HepG2 (cell line): ENCODE measurements around the gene CRKL. TPM values are rescaled to one million over a fixed set of nuclear protein-coding genes. Genes with fewer than 3 reads are reported as not detected.

Experiments
- ATAC-seq: fragments of 200-7000 bp; cut with Tn5 transposase; 3 replicates; pipeline ENCODE4 v1.9.1; 2020; ENCODE audit warnings: mild to moderate bottlenecking, moderate library complexity
- BruUV-seq: library from RNA; stranded (reverse); fragments of 400-500 nt; replicated peaks from 2 replicates; lab custom pipeline; 2021; lab: Mats Ljungman, UMichigan
- CTCF ChIA-PET: fragments of 300-600 bp; formaldehyde crosslinking; extraction: SDS; loops from one replicate; lab custom pipeline; 2021; ENCODE audit warnings: low total read pairs, inconsistent platforms, low intra/inter-chr PET ratio; lab: Yijun Ruan, JAX
- POLR2A ChIA-PET: fragments of 350-600 bp; sonication (Branson Sonifier 250); formaldehyde crosslinking; loops from one replicate; lab custom pipeline; 2020; ENCODE audit warnings: antibody characterized with exemption, inconsistent platforms; lab: Yijun Ruan, JAX
- DNase-seq: peaks from one replicate; pipeline ENCODE4 v3.0.0-alpha.2; 2015; ENCODE audit warnings: low spot score
- FAIRE-seq: peaks from 3 replicates; lab custom pipeline; 2011; peaks lifted over from hg19 to GRCh38; lab: Jason Lieb, UNC
- H2AFZ ChIP-seq: one replicate; pipeline ENCODE4 v1.6.1; 2011; ENCODE audit warnings: low read length, inconsistent platforms
- H3K27ac ChIP-seq: fragments of 300-600 bp; 3 replicates; pipeline ENCODE4 v1.8.0; 2011; ENCODE audit warnings: mixed run types, mild to moderate bottlenecking, mixed read lengths, low read length, inconsistent platforms; ENCODE audit not compliant: insufficient read depth; ENCODE audit errors: extremely low read length
- H3K27me3 ChIP-seq, 2 experiments: fragments of 200-600 bp in 1 of 2; 2 replicates in 1 of 2; 3 replicates in 1 of 2; pipeline versions ENCODE4 v1.6.0 to v1.8.0; 2011; ENCODE audit warnings: low read length in 2 of 2, mild to moderate bottlenecking in 2 of 2, moderate library complexity in 2 of 2, inconsistent platforms in 1 of 2; ENCODE audit not compliant: insufficient read depth in 2 of 2, control insufficient read depth in 1 of 2
- H3K36me3 ChIP-seq, 2 experiments: fragments of 200-600 bp in 1 of 2; replicated peaks in 1 of 2; 2 replicates in 1 of 2; 3 replicates in 1 of 2; pipeline versions ENCODE4 v1.5.1 to v1.8.0; 2011; ENCODE audit warnings: low read length in 2 of 2, inconsistent platforms in 1 of 2; ENCODE audit not compliant: insufficient read depth in 2 of 2, control insufficient read depth in 1 of 2
- H3K4me1 ChIP-seq: 2 replicates; pipeline ENCODE4 v1.5.1; 2012; ENCODE audit warnings: low read length, inconsistent platforms; ENCODE audit not compliant: insufficient read depth
- H3K4me2 ChIP-seq: 2 replicates; pipeline ENCODE4 v1.6.0; 2011; ENCODE audit warnings: low read depth, low read length, inconsistent platforms
- H3K4me3 ChIP-seq, 3 experiments: fragments of 200-600 bp in 1 of 3; sonication (generic), shearing (Covaris generic) in 1 of 3; replicated peaks in 1 of 3; 2 replicates each; pipeline ENCODE4 v1.5.1; 2011 to 2016; ENCODE audit warnings: low read length in 3 of 3, inconsistent platforms in 2 of 3, low read depth in 2 of 3, mild to moderate bottlenecking in 2 of 3, control low read depth in 1 of 3, mixed read lengths in 1 of 3; ENCODE audit not compliant: insufficient read depth in 1 of 3
- H3K79me2 ChIP-seq: one replicate; pipeline ENCODE4 v1.6.1; 2011; ENCODE audit warnings: low read length, inconsistent platforms; ENCODE audit not compliant: insufficient read depth
- H3K9ac ChIP-seq: 2 replicates; pipeline ENCODE4 v1.6.0; 2011; ENCODE audit warnings: mild to moderate bottlenecking, low read depth, low read length, inconsistent platforms; ENCODE audit not compliant: insufficient read depth
- H3K9me3 ChIP-seq: 2 replicates; pipeline ENCODE4 v1.5.1; 2012; ENCODE audit warnings: mild to moderate bottlenecking, low read length
- H4K20me1 ChIP-seq: 2 replicates; pipeline ENCODE4 v1.6.0; 2011; ENCODE audit warnings: inconsistent platforms, mild to moderate bottlenecking, low read length, moderate library complexity; ENCODE audit not compliant: insufficient read depth
- IKZF4 ChIP-seq: sonication (generic); formaldehyde crosslinking; IDR thresholded peaks from 2 replicates; pipeline ENCODE4 v1.5.1; 2020; ENCODE audit warnings: borderline replicate concordance, mild to moderate bottlenecking, low read depth, missing genetic modification reagents; ENCODE audit errors: not compliant biosample characterization
- KDM5B ChIP-seq: sonication (generic); formaldehyde crosslinking; IDR thresholded peaks from 2 replicates; pipeline ENCODE4 v1.4.0; 2020; ENCODE audit warnings: missing genetic modification reagents, mild to moderate bottlenecking, borderline replicate concordance
- MXD4 ChIP-seq: IDR thresholded peaks from 2 replicates; pipeline ENCODE4 v1.6.1; 2016; ENCODE audit warnings: mild to moderate bottlenecking, missing biosample characterization, missing genetic modification reagents
- NFE2 ChIP-seq: sonication (generic); formaldehyde crosslinking; IDR thresholded peaks from 2 replicates; pipeline ENCODE4 v1.4.0; 2020; ENCODE audit warnings: missing genetic modification reagents
- NFE2L1 ChIP-seq: sonication (generic); formaldehyde crosslinking; IDR thresholded peaks from 2 replicates; pipeline ENCODE4 v1.4.0; 2020; ENCODE audit warnings: missing genetic modification reagents, mild to moderate bottlenecking, borderline replicate concordance
- RAD51 ChIP-seq: fragments of 450-650 bp; IDR thresholded peaks from 2 replicates; pipeline ENCODE4 v1.6.1; 2016; ENCODE audit warnings: borderline replicate concordance
- RXRA ChIP-seq: sonication (generic); formaldehyde crosslinking; IDR thresholded peaks from 2 replicates; pipeline ENCODE4 v1.5.1; 2020; ENCODE audit warnings: missing genetic modification reagents
- SIN3B ChIP-seq: fragments of 150-350 bp; IDR thresholded peaks from 2 replicates; pipeline ENCODE4 v1.6.1; 2014; ENCODE audit warnings: low read length
- ZBTB34 ChIP-seq: sonication (generic); formaldehyde crosslinking; IDR thresholded peaks from 2 replicates; pipeline ENCODE4 v1.8.0; 2022; ENCODE audit warnings: mild to moderate bottlenecking, missing genetic modification reagents
- ZMAT3 ChIP-seq: sonication (generic); formaldehyde crosslinking; conservative IDR thresholded peaks from 2 replicates; pipeline ENCODE4 v1.7.0; 2021; ENCODE audit warnings: missing genetic modification reagents
- ZNF10 ChIP-seq: sonication (generic); formaldehyde crosslinking; IDR thresholded peaks from 2 replicates; pipeline ENCODE4 v1.4.0; 2020; ENCODE audit warnings: mild to moderate bottlenecking, low read depth, missing genetic modification reagents, borderline replicate concordance
- ZNF33B ChIP-seq: sonication (generic); formaldehyde crosslinking; IDR thresholded peaks from 2 replicates; pipeline ENCODE4 v1.5.1; 2020; ENCODE audit warnings: mild to moderate bottlenecking, missing genetic modification reagents
- ZNF782 ChIP-seq: sonication (generic); formaldehyde crosslinking; IDR thresholded peaks from 2 replicates; pipeline ENCODE4 v1.4.0; 2020; ENCODE audit warnings: missing genetic modification reagents, mild to moderate bottlenecking, borderline replicate concordance
- WGBS: methylation state at CpG from one replicate; pipeline ENCODE4 v1.1.6; 2017; ENCODE audit warnings: low lambda C conversion rate; 5-methylcytosine and 5-hydroxymethylcytosine counted together
- in situ Hi-C: cut with HindIII; loops from 2 replicates; pipeline ENCODE4 v1.10.0; 2017; ENCODE audit warnings: low pct_unique_long_range_greater_than_20kb; ENCODE audit not compliant: extremely low pct_ligation_motif_present
- intact Hi-C: fragments of 100-400 bp; cut with micrococcal nuclease; formaldehyde crosslinking; loops from one replicate; pipeline ENCODE4 v1.10.0; 2022; ENCODE audit not compliant: unreplicated experiment
- polyA plus RNA-seq, 8 experiments: library from polyadenylated mRNA; depleted of rRNA in 3 of 8; stranded (reverse) in 7 of 8; unstranded in 1 of 8; fragments of >200 nt; fragmentation: Illumina TruSeq in 4 of 8; extraction: Trizol in 4 of 8; gene quantifications; 2 replicates each; pipeline versions ENCODE4 v1.2.1 to v1.2.3, GENCODE V29; 2011 to 2016; ENCODE audit warnings: low read depth in 4 of 8, missing spikeins in 1 of 8, mixed read lengths in 1 of 8; ENCODE audit not compliant: insufficient read depth in 1 of 8
- total RNA-seq, 5 experiments: library from RNA; depleted of rRNA; stranded (reverse); fragments of >200 nt; fragmentation: Illumina TruSeq; extraction: Trizol; gene quantifications; 2 replicates each; pipeline ENCODE4 v1.2.3, GENCODE V29; 2016; ENCODE audit warnings: low read depth in 1 of 5
- TF ChIP-seq, protein P1 (sequence below): sonication (generic); formaldehyde crosslinking; IDR thresholded peaks from 2 replicates; pipeline ENCODE4 v1.5.0; 2020; ENCODE audit warnings: missing genetic modification reagents

CRKL gene
- total and polyA plus RNA-seq, 2 of the 13 experiments (the other 11 are each of a cell fraction or from before 2014, with no cell fraction given) = 37.4 to 60.6 TPM

DNA sequence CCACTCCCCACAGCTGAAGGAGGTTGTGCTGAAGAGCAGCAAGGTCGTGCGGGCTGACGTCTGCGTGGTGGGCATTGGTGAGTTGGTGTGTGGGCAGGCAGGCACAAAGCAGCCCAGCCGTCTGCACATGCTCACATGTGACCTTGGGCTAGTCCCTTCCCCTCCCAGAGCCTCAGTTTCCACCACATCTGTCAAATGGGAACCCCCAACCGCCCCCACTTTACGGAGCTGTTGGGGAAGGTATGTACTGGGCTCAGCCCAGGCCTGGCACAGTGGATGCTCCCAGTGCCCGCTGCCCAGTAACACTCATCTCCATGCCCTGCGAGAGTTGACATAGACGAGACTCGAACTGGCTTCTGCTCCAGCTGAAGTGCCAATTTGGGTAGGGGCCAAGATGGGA lies 59.8 kb downstream of the CRKL start:
- Histone ChIP-seq H2AFZ (no peak overlapping the region), H3K79me2 (peaks cover 4% of the 10 kb centered on the region), H3K4me2 (no peak overlapping the region), H3K36me3 (no peaks in the 10 kb centered on the region), H3K9ac (no peak overlapping the region), H3K9me3 (0 out of 2 replicates have a peak, but pooled peaks cover 4% of the 10 kb centered on the region), H3K4me3 (no peak overlapping the region), H3K4me1 (peaks cover 28% of the 10 kb centered on the region), H3K27ac (no peak overlapping the region), H4K20me1 (no peaks in the 10 kb centered on the region), H3K27me3 (no peaks in the 10 kb centered on the region)
- ATAC-seq = no peak
- no peak for DNase-seq
- WGBS = 87% methylated on average over 5 of the region's 11 CpGs
- ChIA-PET POLR2A (no interaction called here), CTCF (no interaction called here)
- intact Hi-C loops (no loop called here), in situ Hi-C loops (no loop called here)
- no TSS peak for BruUV-seq
- no peak for FAIRE-seq
- TF ChIP-seq RAD51 = no peak

DNA sequence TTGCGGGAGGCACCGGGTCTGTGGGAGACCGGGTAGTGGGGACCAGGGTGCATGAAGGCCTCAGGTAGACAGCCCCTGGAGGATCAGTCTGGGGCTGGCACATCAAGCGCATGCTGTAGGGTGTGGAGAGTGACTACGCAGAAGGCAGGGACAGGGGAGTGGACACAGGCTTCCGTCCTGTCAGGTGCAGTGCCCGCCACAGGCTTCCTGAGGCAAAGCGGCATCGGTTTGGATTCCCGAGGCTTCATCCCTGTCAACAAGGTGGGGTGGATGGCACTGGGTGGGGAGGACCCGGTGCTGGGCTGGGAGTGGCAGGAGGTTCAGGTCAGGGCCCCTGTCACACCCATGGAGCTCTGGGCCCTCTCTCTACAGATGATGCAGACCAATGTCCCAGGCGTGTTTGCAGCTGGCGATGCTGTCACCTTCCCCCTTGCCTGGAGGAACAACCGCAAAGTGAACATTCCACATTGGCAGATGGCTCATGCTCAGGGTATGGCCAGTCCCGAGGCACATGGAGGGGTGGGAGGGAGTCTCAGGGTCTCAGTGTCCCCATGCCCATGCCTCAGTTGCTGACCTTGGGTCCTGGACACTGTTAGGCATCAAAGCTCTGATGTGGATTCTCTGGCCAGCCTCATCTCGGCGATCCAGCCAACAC lies 60.4 kb downstream of the CRKL start:
- H4K20me1 ChIP-seq = no peaks in the 10 kb centered on the region
- POLR2A ChIA-PET = interaction anchor here (1.0 kb wide), 1 partner anchor 20 kb away, joined by 4 read pairs; no protein-coding TSS in a partner anchor
- no peaks in the 10 kb centered on the region for H3K36me3 ChIP-seq
- no peaks in the 10 kb centered on the region; a peak in 1 of 5 replicates for H3K27me3 ChIP-seq
- no peak overlapping the region for H3K4me3 ChIP-seq
- peaks cover 28% of the 10 kb centered on the region for H3K4me1 ChIP-seq
- no peak overlapping the region for H3K9ac ChIP-seq
- H3K9me3 ChIP-seq = 0 out of 2 replicates have a peak, but pooled peaks cover 4% of the 10 kb centered on the region
- no peak for DNase-seq
- no TSS peak for BruUV-seq
- intact Hi-C loops = no loop called here
- WGBS = 100% methylated on average over 6 of the region's 17 CpGs
- FAIRE-seq = no peak
- in situ Hi-C loops = no loop called here
- no peak overlapping the region for H3K27ac ChIP-seq
- H3K79me2 ChIP-seq = peaks cover 5% of the 10 kb centered on the region
- H2AFZ ChIP-seq = no peak overlapping the region
- H3K4me2 ChIP-seq = no peak overlapping the region
- no peak for ATAC-seq
- CTCF ChIA-PET = no interaction called here
- TF ChIP-seq NFE2L1 (CRISPR knock-in tag) (no peak), NFE2 (CRISPR knock-in tag) (no peak), SIN3B (no peak), ZNF782 (CRISPR knock-in tag) (no peak), KDM5B (CRISPR knock-in tag) (no peak), ZMAT3 (CRISPR knock-in tag) (no peak), RXRA (CRISPR knock-in tag) (no peak), ZNF33B (no peak), ZBTB34 (CRISPR knock-in tag) (no peak), IKZF4 (CRISPR knock-in tag) (no peak), ZNF10 (CRISPR knock-in tag) (no peak), MXD4 (CRISPR knock-in tag) (no peak)
- TF ChIP-seq, protein P1, sequence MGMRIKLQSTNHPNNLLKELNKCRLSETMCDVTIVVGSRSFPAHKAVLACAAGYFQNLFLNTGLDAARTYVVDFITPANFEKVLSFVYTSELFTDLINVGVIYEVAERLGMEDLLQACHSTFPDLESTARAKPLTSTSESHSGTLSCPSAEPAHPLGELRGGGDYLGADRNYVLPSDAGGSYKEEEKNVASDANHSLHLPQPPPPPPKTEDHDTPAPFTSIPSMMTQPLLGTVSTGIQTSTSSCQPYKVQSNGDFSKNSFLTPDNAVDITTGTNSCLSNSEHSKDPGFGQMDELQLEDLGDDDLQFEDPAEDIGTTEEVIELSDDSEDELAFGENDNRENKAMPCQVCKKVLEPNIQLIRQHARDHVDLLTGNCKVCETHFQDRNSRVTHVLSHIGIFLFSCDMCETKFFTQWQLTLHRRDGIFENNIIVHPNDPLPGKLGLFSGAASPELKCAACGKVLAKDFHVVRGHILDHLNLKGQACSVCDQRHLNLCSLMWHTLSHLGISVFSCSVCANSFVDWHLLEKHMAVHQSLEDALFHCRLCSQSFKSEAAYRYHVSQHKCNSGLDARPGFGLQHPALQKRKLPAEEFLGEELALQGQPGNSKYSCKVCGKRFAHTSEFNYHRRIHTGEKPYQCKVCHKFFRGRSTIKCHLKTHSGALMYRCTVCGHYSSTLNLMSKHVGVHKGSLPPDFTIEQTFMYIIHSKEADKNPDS (CRISPR knock-in tag) = no peak
